Endothelial cell of umbilical vein (primary cell): ENCODE results near the gene ABCA7. TPM values are rescaled to one million over a fixed set of nuclear protein-coding genes. Genes with fewer than 3 reads are reported as not detected.

Experiments
- BruUV-seq: library from RNA; stranded (reverse); fragments of 400-500 nt; replicated peaks from 2 replicates; lab custom pipeline; 2021; lab: Mats Ljungman, UMichigan
- CTCF ChIA-PET: fragments of 300-600, 350-600 bp; sonication (Branson Sonifier 250); formaldehyde crosslinking; loops from one replicate; lab custom pipeline; 2021; ENCODE audit warnings: antibody characterized with exemption, inconsistent platforms; lab: Charles Lee
- POLR2A ChIA-PET: fragments of 300-600, 350-600 bp; sonication (Branson Sonifier 250); formaldehyde crosslinking; loops from one replicate; lab custom pipeline; 2021; ENCODE audit warnings: antibody characterized with exemption, inconsistent platforms; lab: Charles Lee
- DNase-seq: peaks from one replicate; pipeline ENCODE4 v3.0.0-alpha.2; 2011; ENCODE audit warnings: low read depth, low spot score
- FAIRE-seq: peaks from 2 replicates; lab custom pipeline; 2011; peaks lifted over from hg19 to GRCh38; lab: Jason Lieb, UNC
- H2AFZ ChIP-seq: 2 replicates; pipeline ENCODE4 v1.6.0; 2012; ENCODE audit warnings: low read depth, low read length, control low read depth, inconsistent platforms
- H3K27ac ChIP-seq: 2 replicates; pipeline ENCODE4 v1.5.1; 2011; ENCODE audit warnings: low read depth, mild to moderate bottlenecking, control low read depth, low read length, moderate library complexity; ENCODE audit not compliant: insufficient read depth
- H3K27me3 ChIP-seq, 2 experiments: 2 replicates each; pipeline versions ENCODE4 v1.6.0 to v1.6.1; 2011; ENCODE audit warnings: low read length in 2 of 2, mixed read lengths in 1 of 2; ENCODE audit not compliant: control insufficient read depth in 2 of 2, insufficient read depth in 2 of 2
- H3K36me3 ChIP-seq, 2 experiments: 2 replicates in 1 of 2; 3 replicates in 1 of 2; pipeline ENCODE4 v1.5.1; 2011; ENCODE audit warnings: low read length in 2 of 2, mild to moderate bottlenecking in 1 of 2, moderate library complexity in 1 of 2; ENCODE audit not compliant: control insufficient read depth in 2 of 2, insufficient read depth in 2 of 2; ENCODE audit errors: extremely low read depth in 1 of 2
- H3K4me1 ChIP-seq: 3 replicates; pipeline ENCODE4 v1.5.1; 2011; ENCODE audit warnings: mild to moderate bottlenecking, low read length; ENCODE audit not compliant: control insufficient read depth, insufficient read depth; ENCODE audit errors: extremely low read depth
- H3K4me2 ChIP-seq: 2 replicates; pipeline ENCODE4 v1.6.1; 2011; ENCODE audit warnings: low read length, control low read depth, mixed read lengths; ENCODE audit not compliant: insufficient read depth
- H3K4me3 ChIP-seq, 3 experiments: fragments of 200-600 bp in 1 of 3; sonication (generic), shearing (Covaris generic) in 1 of 3; replicated peaks in 1 of 3; 2 replicates each; pipeline ENCODE4 v1.5.1; 2011 to 2016; ENCODE audit warnings: control low read depth in 3 of 3, low read length in 3 of 3, mild to moderate bottlenecking in 2 of 3, inconsistent platforms in 1 of 3, low read depth in 1 of 3, moderate library complexity in 1 of 3; ENCODE audit not compliant: insufficient read depth in 1 of 3
- H3K79me2 ChIP-seq: 2 replicates; pipeline ENCODE4 v1.6.0; 2012; ENCODE audit warnings: low read length, inconsistent platforms; ENCODE audit not compliant: control insufficient read depth, insufficient read depth
- H3K9ac ChIP-seq: replicated peaks from 2 replicates; pipeline ENCODE3; 2011; ENCODE audit warnings: low read length, control low read depth; ENCODE audit not compliant: insufficient read depth; ENCODE audit errors: extremely low read depth
- H3K9me1 ChIP-seq: replicated peaks from 3 replicates; pipeline ENCODE4 v1.6.0; 2011; ENCODE audit warnings: mild to moderate bottlenecking, low read length; ENCODE audit not compliant: control insufficient read depth, insufficient read depth; ENCODE audit errors: extremely low read depth
- H3K9me3 ChIP-seq: replicated peaks from 2 replicates; pipeline ENCODE4 v1.5.1; 2012; ENCODE audit warnings: low read length, inconsistent platforms; ENCODE audit not compliant: control insufficient read depth, insufficient read depth
- H4K20me1 ChIP-seq: replicated peaks from 2 replicates; pipeline ENCODE3; 2011; ENCODE audit warnings: mild to moderate bottlenecking, low read length; ENCODE audit not compliant: control insufficient read depth, insufficient read depth; ENCODE audit errors: extremely low read depth
- POLR2AphosphoS5 ChIP-seq: IDR thresholded peaks from 2 replicates; pipeline ENCODE4 v1.6.1; 2012; ENCODE audit warnings: low read depth, mild to moderate bottlenecking, control low read depth, low read length, moderate library complexity; ENCODE audit not compliant: insufficient read depth
- dilution Hi-C: fragments of 300-500 bp; cut with MboI; formaldehyde crosslinking; loops from one replicate; pipeline ENCODE4 v1.15.0; 2019; ENCODE audit warnings: low sequenced_read_pairs; ENCODE audit not compliant: extremely low pct_ligation_motif_present
- intact Hi-C: fragments of 100-400 bp; cut with micrococcal nuclease; formaldehyde crosslinking; loops from one replicate; pipeline ENCODE4 v1.10.0; 2022
- polyA plus RNA-seq, 4 experiments: library from polyadenylated mRNA; depleted of rRNA in 3 of 4; stranded (reverse) in 3 of 4; unstranded in 1 of 4; fragments of >200 nt; gene quantifications; 2 replicates each; pipeline versions ENCODE4 v1.2.1 to v1.2.3, GENCODE V29; 2011 to 2012; ENCODE audit warnings: missing spikeins in 1 of 4
- total RNA-seq: library from RNA; stranded (reverse); gene quantifications from 2 replicates; pipeline ENCODE4 v1.2.3, GENCODE V29; 2021
- TF ChIP-seq, protein P1 (sequence below): IDR thresholded peaks from 2 replicates; pipeline ENCODE4 v1.6.1; 2011; ENCODE audit not compliant: insufficient read depth, insufficient read length

The ABCA7 gene
- total and polyA plus RNA-seq, 2 donors (not counting 3 experiments of a cell fraction or from before 2014, with no cell fraction given), result 5.7 to 9.8 TPM

DNA sequence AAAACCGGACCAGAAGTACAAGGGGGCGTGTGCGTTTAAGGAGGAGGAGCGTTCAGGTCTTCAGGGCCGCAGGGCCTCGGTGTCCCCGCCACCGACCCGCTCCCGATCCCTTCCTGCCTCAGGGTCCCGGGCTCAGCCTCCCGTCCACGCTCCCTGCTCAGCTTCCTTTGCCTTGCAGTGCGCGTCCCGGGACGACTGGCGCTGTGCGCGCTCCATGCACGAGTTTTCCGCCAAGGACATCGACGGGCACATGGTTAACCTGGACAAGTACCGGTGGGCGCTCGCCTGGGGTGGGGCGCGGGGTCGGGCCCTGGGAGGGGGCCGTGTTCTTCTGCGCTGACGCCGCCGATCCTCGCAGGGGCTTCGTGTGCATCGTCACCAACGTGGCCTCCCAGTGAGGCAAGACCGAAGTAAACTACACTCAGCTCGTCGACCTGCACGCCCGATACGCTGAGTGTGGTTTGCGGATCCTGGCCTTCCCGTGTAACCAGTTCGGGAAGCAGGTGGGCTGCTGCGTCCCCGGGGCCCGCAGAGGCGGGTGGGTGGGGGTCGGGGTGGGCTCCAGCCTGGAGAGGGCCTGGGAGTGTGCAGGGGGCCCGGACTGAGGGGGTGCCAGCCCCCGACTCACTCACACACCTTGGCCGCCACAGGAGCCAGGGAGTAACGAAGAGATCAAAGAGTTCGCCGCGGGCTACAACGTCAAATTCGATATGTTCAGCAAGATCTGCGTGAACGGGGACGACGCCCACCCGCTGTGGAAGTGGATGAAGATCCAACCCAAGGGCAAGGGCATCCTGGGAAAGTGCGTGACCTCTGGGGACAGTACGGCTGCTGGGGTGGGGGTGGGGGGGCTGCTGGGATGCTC is 65.3 kb downstream of the ABCA7 start:
- Histone ChIP-seq H3K27ac (peak overlapping the region; percentile 71), H3K9me1 (no peaks in the 10 kb centered on the region), H3K4me3 (peak overlapping the region; percentile 33 to 58 (median 52)), H3K27me3 (no peaks in the 10 kb centered on the region), H3K36me3 (peaks cover 5 to 27% of the 10 kb centered on the region in 2 experiments), H4K20me1 (no peaks in the 10 kb centered on the region), H3K9me3 (no peaks in the 10 kb centered on the region), H3K4me1 (peaks cover 31% of the 10 kb centered on the region), H3K9ac (peak overlapping the region; percentile 74), H2AFZ (no peak overlapping the region), H3K4me2 (peak overlapping the region; percentile 65), H3K79me2 (peaks cover 18% of the 10 kb centered on the region)
- dilution Hi-C loops, result no loop called here
- intact Hi-C loops, result loop anchor here (10.0 kb wide), 1 partner anchor 170 kb away; no protein-coding TSS in a partner anchor
- ChIA-PET CTCF (interaction anchor here (1.0 to 2.8 kb wide), 4 partner anchors 8 to 85 kb away, joined by 3 to 21 read pairs (median 6); no protein-coding TSS in a partner anchor), POLR2A (no interaction called here)
- peak; percentile 18 for FAIRE-seq
- TF ChIP-seq POLR2AphosphoS5, result peak; percentile 6
- TF ChIP-seq, protein P1, sequence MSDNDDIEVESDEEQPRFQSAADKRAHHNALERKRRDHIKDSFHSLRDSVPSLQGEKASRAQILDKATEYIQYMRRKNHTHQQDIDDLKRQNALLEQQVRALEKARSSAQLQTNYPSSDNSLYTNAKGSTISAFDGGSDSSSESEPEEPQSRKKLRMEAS, result no peak
- peak; percentile 52 for DNase-seq
- BruUV-seq, result no TSS peak
